Chondrocyte (in vitro differentiated cells): ENCODE data around the gene FAM227A. TPM values are rescaled to one million over a fixed set of nuclear protein-coding genes. Genes with fewer than 3 reads are reported as not detected.

Source experiments
- DNase-seq: peaks from one replicate; pipeline ENCODE4 v3.0.0; 2021; ENCODE audit warnings: mixed read lengths, low spot score
- H3K27ac Mint-ChIP-seq: one replicate; pipeline ENCODE4 v1.8.0; 2021; ENCODE audit warnings: mild to moderate bottlenecking, moderate library complexity, mixed read lengths; ENCODE audit not compliant: unreplicated experiment
- H3K27me3 Mint-ChIP-seq: 2 replicates; pipeline ENCODE4 v1.8.0; 2021; ENCODE audit warnings: low read depth, mixed read lengths
- H3K36me3 Mint-ChIP-seq: 2 replicates; pipeline ENCODE4 v1.8.0; 2021; ENCODE audit warnings: low read depth, mixed read lengths
- H3K4me1 Mint-ChIP-seq: 2 replicates; pipeline ENCODE4 v1.8.0; 2021; ENCODE audit warnings: low read depth, mild to moderate bottlenecking, mixed read lengths
- H3K4me3 Mint-ChIP-seq: one replicate; pipeline ENCODE4 v1.8.0; 2021; ENCODE audit warnings: mild to moderate bottlenecking, moderate library complexity, mixed read lengths; ENCODE audit not compliant: unreplicated experiment
- H3K9me3 Mint-ChIP-seq: 2 replicates; pipeline ENCODE4 v1.8.0; 2021; ENCODE audit warnings: low read depth, mixed read lengths
- CTCF ChIP-seq: fragments of 200-600 bp; sonication (generic); IDR thresholded peaks from 2 replicates; pipeline ENCODE4 v1.5.0; 2021; ENCODE audit warnings: antibody characterized with exemption, mild to moderate bottlenecking, moderate library complexity
- total RNA-seq: library from RNA; stranded (reverse); gene quantifications from 3 replicates; pipeline ENCODE4 v1.2.1, GENCODE V29; 2021

FAM227A gene
- total RNA-seq, 1 donor from 2014 or later = 1.8 TPM

GRCh38 chr22:38567531-38568285 lies 88.5 kb downstream of the FAM227A start:
- DNase-seq = no peak

GRCh38 chr22:38566726-38567504 lies 89.3 kb downstream of the FAM227A start:
- DNase-seq = no peak
- Mint-ChIP-seq H3K9me3 (no peaks in the 10 kb centered on the region), H3K4me1 (peaks cover 50% of the 10 kb centered on the region), H3K36me3 (no peaks in the 10 kb centered on the region), H3K27ac (peak overlapping the region; percentile 89), H3K4me3 (no peak overlapping the region), H3K27me3 (no peaks in the 10 kb centered on the region)
- TF ChIP-seq CTCF = no peak

More at GRCh38 chr22:38567531-38568285, 88.5 kb downstream of the FAM227A start:
- Mint-ChIP-seq H3K27me3 (no peaks in the 10 kb centered on the region), H3K4me3 (no peak overlapping the region), H3K36me3 (no peaks in the 10 kb centered on the region), H3K9me3 (no peaks in the 10 kb centered on the region), H3K4me1 (peaks cover 50% of the 10 kb centered on the region), H3K27ac (peak overlapping the region; percentile 89)
- no peak for TF ChIP-seq CTCF

- Mint-ChIP-seq H3K4me1 (peaks cover 37% of the 10 kb centered on the region), H3K36me3 (no peaks in the 10 kb centered on the region), H3K27me3 (no peaks in the 10 kb centered on the region), H3K9me3 (no peaks in the 10 kb centered on the region), H3K4me3 (no peak overlapping the region), H3K27ac (no peak overlapping the region)
- no peak for TF ChIP-seq CTCF
- no peak for DNase-seq
These were observed 90.8 kb downstream of the FAM227A start for GRCh38 chr22:38565441-38565840.

GRCh38 chr22:38564669-38565068 lies 91.5 kb downstream of the FAM227A start:
- peaks cover 32% of the 10 kb centered on the region for H3K4me1 Mint-ChIP-seq
- H3K9me3 Mint-ChIP-seq = no peaks in the 10 kb centered on the region
- no peak for DNase-seq
- H3K27ac Mint-ChIP-seq = no peak overlapping the region
- H3K36me3 Mint-ChIP-seq = no peaks in the 10 kb centered on the region
- TF ChIP-seq CTCF = no peak
- no peaks in the 10 kb centered on the region for H3K27me3 Mint-ChIP-seq
- no peak overlapping the region for H3K4me3 Mint-ChIP-seq

GRCh38 chr22:38554281-38554680 lies 101.9 kb downstream of the FAM227A start:
- Mint-ChIP-seq H3K36me3 (no peaks in the 10 kb centered on the region), H3K4me3 (no peak overlapping the region), H3K27me3 (no peaks in the 10 kb centered on the region), H3K4me1 (peaks cover 5% of the 10 kb centered on the region), H3K9me3 (no peaks in the 10 kb centered on the region), H3K27ac (no peak overlapping the region)
- no peak for DNase-seq
- TF ChIP-seq CTCF = no peak
